ENCODE data around the gene SERTAD3.
"Not testable (repeated sequence)": the region's sequence is repeated elsewhere in the genome, so short reads cannot be mapped to it uniquely, and the experiment has no call there.

Gene SERTAD3, protein sequence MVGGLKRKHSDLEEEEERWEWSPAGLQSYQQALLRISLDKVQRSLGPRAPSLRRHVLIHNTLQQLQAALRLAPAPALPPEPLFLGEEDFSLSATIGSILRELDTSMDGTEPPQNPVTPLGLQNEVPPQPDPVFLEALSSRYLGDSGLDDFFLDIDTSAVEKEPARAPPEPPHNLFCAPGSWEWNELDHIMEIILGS

GRCh38 chr19:40444000-40444824 is at the start of gene SERTAD3:
Gene SERTAD3, minus strand, starts transcription at chr19:40444335. Its CDS starts 2,255 bp downstream, at chr19:40442080.
- peak; percentile 98 for DNase-seq (ENCODE audit: low spot score)

DNA sequence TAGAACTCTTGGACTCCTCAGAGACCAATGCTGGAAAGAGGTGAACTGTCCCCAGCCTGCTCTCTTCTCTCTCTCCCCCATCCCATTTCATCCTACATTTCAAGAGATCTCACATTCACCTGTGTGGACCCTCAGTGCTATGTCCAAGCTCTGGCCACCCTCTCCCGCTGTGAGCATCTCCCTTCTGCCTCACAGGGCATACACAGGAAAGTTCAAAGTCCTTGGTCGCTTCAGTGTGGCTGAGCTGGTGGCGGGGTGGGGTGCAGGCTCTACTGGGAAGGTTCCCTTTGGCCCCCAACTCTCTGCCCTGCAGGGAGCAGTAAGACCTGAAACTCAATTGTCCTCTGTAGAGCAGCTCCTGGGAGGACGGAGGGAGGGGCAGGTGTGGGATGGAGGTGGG is 49.6 kb upstream of the SERTAD3 start:
- DNase-seq (ENCODE audit: low spot score), result no peak

- no peak for DNase-seq (ENCODE audit: low spot score)
Observed at GRCh38 chr19:40492274-40492673, 48.1 kb upstream of the SERTAD3 start.

DNA sequence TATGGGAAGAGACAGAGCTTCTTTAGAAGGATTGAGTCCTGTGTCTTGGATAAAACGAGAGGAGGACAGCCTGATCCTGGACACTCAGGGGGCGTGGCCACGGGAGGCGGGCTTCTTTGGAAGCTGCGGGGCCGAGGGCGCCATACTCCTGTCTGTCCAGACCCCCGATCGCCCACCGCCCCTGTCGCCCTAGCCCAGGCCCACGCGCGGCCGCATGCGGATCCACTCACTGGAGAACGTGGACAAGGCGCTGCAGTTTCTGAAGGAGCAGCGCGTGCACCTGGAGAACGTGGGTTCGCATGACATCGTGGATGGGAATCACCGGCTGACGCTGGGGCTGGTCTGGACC is 45.7 kb upstream of the SERTAD3 start:
- no peak for DNase-seq (ENCODE audit: low spot score)

DNA sequence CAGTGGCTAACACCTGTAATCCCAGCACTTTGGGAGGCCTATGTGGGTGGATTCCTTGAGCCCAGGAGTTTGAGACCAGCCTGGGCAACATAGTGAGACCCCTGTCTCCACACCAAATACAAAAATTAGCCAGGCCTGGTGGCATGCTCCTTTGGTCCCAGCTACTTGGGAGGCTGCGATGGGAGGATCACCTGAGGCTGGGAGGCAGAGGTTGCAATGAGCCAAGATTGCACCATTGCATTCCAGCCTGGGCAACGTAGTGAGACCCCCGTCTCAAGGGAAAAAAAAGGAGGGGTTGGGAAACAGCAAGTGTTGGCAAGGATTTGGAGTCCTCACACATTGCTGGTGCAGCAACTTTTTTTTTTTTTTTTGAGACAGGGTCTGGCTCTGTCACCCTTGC is 41.9 kb upstream of the SERTAD3 start:
- DNase-seq (ENCODE audit: low spot score), result no peak

DNA sequence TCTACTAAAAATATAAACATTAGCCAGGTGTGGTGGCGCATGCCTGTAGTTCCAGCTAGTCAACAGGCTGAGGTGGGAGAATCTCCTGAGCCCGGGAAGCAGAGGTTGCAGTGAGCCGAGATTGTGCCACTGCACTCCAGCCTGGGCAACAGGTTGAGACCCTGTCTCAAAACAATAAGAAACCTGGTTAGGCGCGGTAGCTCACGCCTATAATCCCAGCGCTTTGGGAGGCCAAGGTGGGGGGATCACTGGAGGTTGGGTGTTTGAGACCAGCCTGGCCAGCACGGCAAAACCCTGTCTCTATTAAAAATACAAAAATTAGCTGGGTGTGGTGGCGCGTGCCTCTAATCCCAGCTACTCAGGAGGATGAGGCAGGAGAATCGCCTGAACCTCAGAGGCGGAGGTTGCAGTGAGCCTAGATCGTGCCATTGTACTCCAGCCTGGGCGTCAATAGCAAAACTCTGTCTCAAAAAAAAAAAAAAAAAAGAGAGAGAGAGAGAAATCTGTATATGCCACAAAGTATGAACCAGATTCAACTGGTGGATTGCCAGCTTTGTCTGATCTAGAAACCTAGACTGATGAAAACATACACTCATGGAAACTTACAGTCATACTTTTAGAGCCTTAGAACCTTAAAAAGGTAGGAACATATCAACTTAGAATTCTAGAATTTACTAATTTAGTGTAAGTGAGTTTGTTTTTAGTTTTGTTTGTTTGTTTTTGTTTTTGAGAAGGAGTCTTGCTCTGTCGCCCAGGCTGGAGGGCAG is 31.9 kb upstream of the SERTAD3 start:
- not testable (repeated sequence) for DNase-seq (ENCODE audit: low spot score)

DNA sequence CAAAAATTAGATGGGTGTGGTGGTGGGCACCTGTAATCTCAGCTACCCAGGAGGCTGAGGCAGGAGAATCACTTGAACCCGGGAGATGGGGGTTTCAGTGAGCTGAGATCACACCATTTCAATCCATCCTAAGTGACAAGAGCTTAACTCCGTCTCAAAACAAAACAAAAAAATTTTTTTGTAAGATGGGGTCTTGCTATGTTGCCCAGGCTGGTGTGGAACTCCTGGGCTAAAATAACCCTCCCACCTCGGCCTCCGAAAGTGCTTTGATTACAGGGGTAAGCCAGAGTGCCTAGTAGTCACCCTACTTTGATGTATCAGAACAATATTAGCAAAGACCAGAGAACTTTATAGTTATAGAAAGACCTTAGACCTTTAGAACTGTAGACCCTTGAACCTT is 30.6 kb upstream of the SERTAD3 start:
- DNase-seq (ENCODE audit: low spot score), result no peak

DNA sequence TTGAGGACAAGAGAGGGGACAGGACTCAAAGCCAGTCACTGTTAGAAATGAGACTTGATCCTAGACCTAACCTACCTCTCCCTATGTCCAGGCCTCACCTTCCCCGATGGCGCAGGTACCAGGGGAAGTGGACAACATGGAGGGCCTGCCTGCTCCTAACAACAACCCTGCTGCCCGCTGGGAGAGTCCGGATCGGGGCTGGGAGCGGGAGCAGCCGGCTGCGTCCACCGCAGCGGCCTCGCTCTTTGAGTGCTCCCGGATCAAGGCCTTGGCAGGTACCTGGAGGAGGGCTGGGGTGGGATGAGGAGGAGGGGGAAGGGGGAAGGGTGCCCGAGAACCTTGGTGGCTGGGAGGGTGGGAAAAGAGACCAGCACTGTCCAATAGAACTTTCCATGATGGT is 28.4 kb upstream of the SERTAD3 start:
- no peak for DNase-seq (ENCODE audit: low spot score)

DNA sequence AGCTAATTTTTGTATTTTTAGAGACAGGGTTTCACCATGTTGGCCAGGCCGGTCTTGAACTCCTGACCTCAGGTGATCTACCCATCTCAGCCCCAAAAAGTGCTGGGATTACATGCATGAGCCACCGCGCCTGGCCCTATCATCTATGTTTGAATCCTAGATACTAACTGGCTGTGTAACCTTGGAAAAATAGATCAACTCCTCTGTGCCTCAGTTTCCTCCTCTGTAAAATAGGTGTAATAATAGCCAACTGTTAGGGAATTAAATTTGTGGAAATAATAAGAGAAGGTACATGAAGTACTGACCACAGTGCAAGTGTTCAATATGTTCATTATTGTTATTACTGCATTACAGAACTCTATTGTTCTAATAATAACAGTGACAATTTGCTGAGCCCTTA is 27.0 kb upstream of the SERTAD3 start:
- no peak for DNase-seq (ENCODE audit: low spot score)

DNA sequence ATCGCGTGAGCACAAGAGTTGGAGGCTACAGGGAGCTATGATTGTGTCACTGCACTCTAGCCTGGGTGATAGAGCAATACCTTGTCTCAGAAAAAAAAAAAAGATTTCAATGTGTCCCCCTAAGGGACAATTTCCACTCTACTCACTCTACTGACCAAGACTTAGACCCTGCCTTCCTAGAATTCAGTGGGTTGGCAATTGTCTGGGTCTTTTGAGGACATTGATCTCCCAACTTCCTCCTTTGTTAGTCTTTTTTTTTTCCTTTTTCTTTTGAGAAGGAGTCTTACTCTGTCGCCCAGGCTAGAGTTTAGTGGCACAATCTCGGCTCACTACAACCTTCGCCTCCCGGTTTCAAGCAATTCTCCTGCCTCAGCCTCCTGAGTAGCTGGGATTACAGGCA is 24.9 kb upstream of the SERTAD3 start:
- DNase-seq (ENCODE audit: low spot score), result no peak

DNA sequence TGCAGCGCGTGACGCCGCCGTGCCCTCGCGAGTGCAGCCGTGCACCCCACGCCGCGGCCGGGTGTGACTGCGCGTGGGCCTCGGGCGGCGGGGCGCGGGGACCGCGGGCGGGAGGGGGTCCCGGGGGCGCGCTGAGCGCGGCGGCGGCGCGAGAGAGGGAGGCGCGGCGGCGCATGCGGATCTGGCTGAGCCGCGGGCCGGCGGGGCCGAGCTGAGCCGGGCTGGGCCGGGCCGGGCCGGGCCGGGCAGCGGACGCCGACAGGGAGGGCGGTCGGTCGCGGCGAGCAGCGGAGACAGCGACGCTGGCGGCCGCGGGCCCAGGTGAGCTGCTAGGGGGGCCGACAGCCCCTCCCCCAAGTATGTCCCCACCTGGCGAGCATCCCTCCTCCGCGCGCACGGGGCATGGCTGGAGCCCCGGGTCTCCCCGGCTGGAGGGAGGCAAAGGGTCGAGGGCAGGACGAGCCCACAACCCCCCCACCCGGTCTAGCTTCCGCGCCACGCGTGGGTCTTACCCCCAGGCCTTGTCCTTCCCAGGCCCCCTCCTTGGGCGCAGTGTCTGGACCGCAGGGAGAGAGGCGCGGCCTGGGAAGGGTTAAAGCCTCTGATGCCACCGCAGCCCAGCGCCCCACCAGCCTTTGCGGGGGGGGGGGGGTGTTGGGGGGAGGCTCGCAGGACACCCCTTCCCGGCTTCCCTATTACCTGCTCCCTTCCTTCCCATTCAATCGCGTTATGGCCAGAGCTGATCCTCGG is 23.0 kb upstream of the SERTAD3 start, which contains the start of gene SPTBN4:
SPTBN4 (plus strand) TSS at position 17 of the 750 bp plus-strand sequence. CDS start 5,621 bp downstream, outside the sequence.
- no peak for DNase-seq (ENCODE audit: low spot score)

GRCh38 chr19:40466219-40466984 is 22.3 kb upstream of the SERTAD3 start:
- peak; percentile 58 for DNase-seq (ENCODE audit: low spot score)

GRCh38 chr19:40465557-40466218 is 21.6 kb upstream of the SERTAD3 start, which contains the start of gene BLVRB:
Gene BLVRB, minus strand, starts transcription at chr19:40465745. Its CDS starts 57 bp downstream, at chr19:40465688.
- peak; percentile 100 for DNase-seq (ENCODE audit: low spot score)

DNA sequence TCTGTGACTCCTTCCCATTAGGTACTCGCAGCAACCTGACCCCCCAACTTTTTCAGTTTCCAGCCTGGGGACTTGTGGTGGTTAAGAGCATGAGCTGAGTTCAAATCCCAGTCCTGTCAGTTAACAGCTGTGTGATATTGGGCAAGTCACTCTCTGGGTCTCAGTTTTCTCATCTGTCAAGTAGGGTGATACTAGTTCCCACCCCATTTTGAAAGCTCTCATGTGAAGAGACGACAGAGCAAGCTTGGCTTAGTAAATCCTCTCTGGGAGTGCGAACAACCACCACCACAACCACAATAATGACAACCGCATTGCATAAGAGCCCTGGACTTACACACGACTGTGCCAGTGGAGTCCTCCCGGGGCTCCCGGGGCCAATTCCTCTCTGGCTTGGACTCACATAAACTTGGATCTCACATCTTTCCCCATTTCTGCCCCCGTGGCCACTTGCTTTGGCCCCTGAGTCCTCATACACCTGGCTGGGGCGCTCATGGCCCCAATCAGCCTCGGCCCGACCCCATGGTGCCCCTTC is 21.0 kb upstream of the SERTAD3 start:
- no peak for DNase-seq (ENCODE audit: low spot score)

GRCh38 chr19:40464059-40465024 is 20.2 kb upstream of the SERTAD3 start:
- peak; percentile 79 for DNase-seq (ENCODE audit: low spot score)

GRCh38 chr19:40463587-40464037 is 19.5 kb upstream of the SERTAD3 start:
- not testable (repeated sequence) for DNase-seq (ENCODE audit: low spot score)

GRCh38 chr19:40461669-40462221 is 17.6 kb upstream of the SERTAD3 start:
- DNase-seq (ENCODE audit: low spot score), result peak; percentile 43

DNA sequence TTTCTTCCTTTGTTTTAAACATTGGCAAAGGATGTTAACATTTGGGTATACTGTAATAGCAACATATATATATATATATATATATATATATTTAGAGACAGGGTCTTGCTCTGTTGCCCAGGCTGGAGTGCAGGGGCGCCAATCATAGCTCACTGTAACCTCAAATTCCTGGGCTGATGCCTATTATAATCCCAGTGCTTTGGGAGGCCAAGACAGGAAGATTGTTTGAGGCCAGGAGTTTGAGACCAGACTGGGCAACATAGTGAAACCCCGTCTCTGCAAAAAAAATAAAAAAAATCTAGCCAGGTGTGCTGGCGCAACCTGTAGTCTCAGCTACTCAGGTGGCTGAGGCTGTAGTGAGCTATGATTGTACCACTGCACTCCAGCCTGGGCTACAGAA is 16.1 kb upstream of the SERTAD3 start:
- DNase-seq (ENCODE audit: low spot score), result no peak

GRCh38 chr19:40458597-40458974 is 14.5 kb upstream of the SERTAD3 start:
- no peak for DNase-seq (ENCODE audit: low spot score)
